ENCODE measurements around the gene EPC1.

DNA sequence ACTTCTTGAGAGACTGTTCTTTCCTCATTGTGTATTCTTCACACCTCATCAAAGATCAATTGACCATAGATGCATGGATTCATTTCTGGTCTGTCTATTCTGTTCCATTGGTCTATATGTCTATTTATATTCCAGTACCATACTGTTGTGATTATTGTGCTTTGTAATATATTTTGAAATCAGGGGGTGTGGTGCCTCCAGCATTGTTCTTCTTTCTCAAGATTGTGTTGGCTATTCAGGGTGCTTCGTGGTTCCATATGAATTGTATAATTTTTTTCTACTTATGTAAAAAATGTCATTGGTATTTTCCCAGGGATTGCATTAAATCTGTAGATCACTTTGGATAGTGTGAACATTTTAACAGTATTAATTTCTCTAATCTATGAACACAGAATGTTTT lies 106.5 kb downstream of the EPC1 start:
- TF ChIP-seq POLR2A (IDR thresholded peaks at IDR 0.05; ENCODE audit: low read length), result no peak
- TF ChIP-seq GATA1 (IDR thresholded peaks at IDR 0.05; ENCODE audit: low read depth, low read length), result no peak
